Activated T-cell treated with anti-CD3 and anti-CD28 coated beads, Interleukin-2, amount 50 U/mL, for 4 hours (primary cell): ENCODE measurements around the gene LCA5. TPM values are rescaled to one million over a fixed set of nuclear protein-coding genes. Genes with fewer than 3 reads are reported as not detected.

ENCODE experiments used
- total RNA-seq, 3 donors: library from RNA; stranded (reverse); gene quantifications; one replicate each; pipeline ENCODE4 v1.2.1, GENCODE V29; 2021

The LCA5 gene
- total RNA-seq, 3 donors from 2014 or later = 0.11 to 0.21 (median 0.18) TPM

Other genes with a start within 250 kb of the LCA5 start
- gene SH3BGRL2, start 93.9 kb upstream of the LCA5 start, total RNA-seq = under 1 TPM; 0.14 to 0.92 (median 0.51) TPM